ENCODE data around the gene CSRP3.

CSRP3 gene

GRCh38 chr11:19201737-19202605 is at the start of gene CSRP3:
TSS of gene CSRP3 (minus strand) at chr11:19201983. CDS start at chr11:19192448, 9,535 bp downstream.
- no peak for FAIRE-seq
- DNase-seq (ENCODE audit: extremely low spot score, insufficient read length, low read depth), result no peak

- FAIRE-seq (no peak), DNase-seq (ENCODE audit: extremely low spot score, insufficient read length, low read depth) (no peak)
Measured at GRCh38 chr11:19251577-19251976, 49.8 kb upstream of the CSRP3 start.

- FAIRE-seq (no peak), DNase-seq (ENCODE audit: extremely low spot score, insufficient read length, low read depth) (no peak)
Measured at GRCh38 chr11:19246816-19247215, 45.0 kb upstream of the CSRP3 start.

GRCh38 chr11:19245351-19245750 is 43.6 kb upstream of the CSRP3 start:
- FAIRE-seq, result no peak
- no peak for DNase-seq (ENCODE audit: extremely low spot score, insufficient read length, low read depth)

- no peak for FAIRE-seq
- no peak for DNase-seq (ENCODE audit: extremely low spot score, insufficient read length, low read depth)
Measured at GRCh38 chr11:19244621-19245020, 42.8 kb upstream of the CSRP3 start.

GRCh38 chr11:19244084-19244483 is 42.3 kb upstream of the CSRP3 start:
- FAIRE-seq (no peak), DNase-seq (ENCODE audit: extremely low spot score, insufficient read length, low read depth) (no peak)

- FAIRE-seq, result no peak
- no peak for DNase-seq (ENCODE audit: extremely low spot score, insufficient read length, low read depth)
Measured at GRCh38 chr11:19243613-19244012, 41.8 kb upstream of the CSRP3 start.

GRCh38 chr11:19243143-19243542 is 41.4 kb upstream of the CSRP3 start:
- DNase-seq (ENCODE audit: extremely low spot score, insufficient read length, low read depth) (no peak), FAIRE-seq (no peak)

- DNase-seq (ENCODE audit: extremely low spot score, insufficient read length, low read depth) (no peak), FAIRE-seq (no peak)
Measured at GRCh38 chr11:19242179-19242932, 40.6 kb upstream of the CSRP3 start.

- FAIRE-seq, result peak; percentile 39
- DNase-seq (ENCODE audit: extremely low spot score, insufficient read length, low read depth), result peak; percentile 64
Measured at GRCh38 chr11:19241260-19242178, 39.7 kb upstream of the CSRP3 start.

GRCh38 chr11:19240420-19241259 is 38.9 kb upstream of the CSRP3 start, which contains the start of gene E2F8:
TSS of gene E2F8 (minus strand) at chr11:19240945. CDS start at chr11:19240121, 824 bp downstream.
- peak; percentile 93 for FAIRE-seq

GRCh38 chr11:19239039-19239438 is 37.3 kb upstream of the CSRP3 start:
- FAIRE-seq, result no peak
- no peak for DNase-seq (ENCODE audit: extremely low spot score, insufficient read length, low read depth)

More at GRCh38 chr11:19240420-19241259, 38.9 kb upstream of the CSRP3 start, which contains the start of gene E2F8:
- peak; percentile 97 for DNase-seq (ENCODE audit: extremely low spot score, insufficient read length, low read depth)

GRCh38 chr11:19237813-19238212 is 36.0 kb upstream of the CSRP3 start:
- DNase-seq (ENCODE audit: extremely low spot score, insufficient read length, low read depth) (no peak), FAIRE-seq (no peak)

GRCh38 chr11:19237381-19237780 is 35.6 kb upstream of the CSRP3 start:
- DNase-seq (ENCODE audit: extremely low spot score, insufficient read length, low read depth), result no peak
- no peak for FAIRE-seq

GRCh38 chr11:19234231-19234817 is 32.5 kb upstream of the CSRP3 start:
- FAIRE-seq, result no peak
- DNase-seq (ENCODE audit: extremely low spot score, insufficient read length, low read depth), result no peak

GRCh38 chr11:19232910-19233503 is 31.2 kb upstream of the CSRP3 start:
- no peak for FAIRE-seq

GRCh38 chr11:19229671-19230070 is 27.9 kb upstream of the CSRP3 start:
- DNase-seq (ENCODE audit: extremely low spot score, insufficient read length, low read depth), result no peak
- no peak for FAIRE-seq

More at GRCh38 chr11:19232910-19233503, 31.2 kb upstream of the CSRP3 start:
- no peak for DNase-seq (ENCODE audit: extremely low spot score, insufficient read length, low read depth)

GRCh38 chr11:19228968-19229367 is 27.2 kb upstream of the CSRP3 start:
- DNase-seq (ENCODE audit: extremely low spot score, insufficient read length, low read depth) (no peak), FAIRE-seq (no peak)

Measured in GM18507 (cell line).